Naive thymus-derived CD8-positive, alpha-beta T cell (primary cell): Measurements from ENCODE around the gene GAGE1. TPM values are rescaled to one million over a fixed set of nuclear protein-coding genes. Genes with fewer than 3 reads are reported as not detected.
"Not testable (repeated sequence)": the region's sequence is repeated elsewhere in the genome, so short reads cannot be mapped to it uniquely, and the experiment has no call there.

Experiments used
- ATAC-seq, 2 donors: fragments of 150-1000 bp; cut with Tn5 transposase in 1 of 2; sonication (Bioruptor Pico), chemical (Tn5 transposase) in 1 of 2; 1 replicate in 1 of 2; 2 replicates in 1 of 2; pipeline ENCODE4 v1.10.0; 2021; ENCODE audit warnings: mild to moderate bottlenecking in 2 of 2, moderate library complexity in 2 of 2
- POLR2A ChIA-PET: fragments of 350-600 bp; sonication (Branson Sonifier 250); formaldehyde crosslinking; loops from one replicate; lab custom pipeline; 2021; ENCODE audit warnings: antibody characterized with exemption; lab: Charles Lee
- DNase-seq, 10 donors: peaks; one replicate each; pipeline versions ENCODE4 v3.0.0 to v3.0.0-alpha.2; 2020 to 2022
- H3K27ac Mint-ChIP-seq, 10 donors: one replicate each; pipeline ENCODE4 v1.8.0; 2020 to 2022; ENCODE audit warnings: mild to moderate bottlenecking in 10 of 10, mixed read lengths in 10 of 10, moderate library complexity in 4 of 10, inconsistent platforms in 1 of 10
- H3K27me3 Mint-ChIP-seq, 5 donors: one replicate each; pipeline ENCODE4 v1.8.0; 2021 to 2022; ENCODE audit warnings: mixed read lengths in 5 of 5
- H3K36me3 Mint-ChIP-seq, 3 donors: one replicate each; pipeline ENCODE4 v1.8.0; 2020 to 2022; ENCODE audit warnings: mixed read lengths in 3 of 3, mild to moderate bottlenecking in 2 of 3, inconsistent platforms in 1 of 3
- H3K4me1 Mint-ChIP-seq, 4 donors: one replicate each; pipeline ENCODE4 v1.8.0; 2021 to 2022; ENCODE audit warnings: mixed read lengths in 4 of 4
- H3K4me3 Mint-ChIP-seq, 10 donors: one replicate each; pipeline ENCODE4 v1.8.0; 2020 to 2022; ENCODE audit warnings: mild to moderate bottlenecking in 10 of 10, mixed read lengths in 10 of 10, moderate library complexity in 6 of 10, inconsistent platforms in 1 of 10
- H3K9me3 Mint-ChIP-seq, 9 donors: one replicate each; pipeline ENCODE4 v1.8.0; 2020 to 2022; ENCODE audit warnings: mixed read lengths in 9 of 9, mild to moderate bottlenecking in 3 of 9, inconsistent platforms in 1 of 9, moderate library complexity in 1 of 9
- polyA plus RNA-seq, 3 donors: library from polyadenylated mRNA; unstranded; fragments of 300-500 nt; fragmentation: Illumina TruSeq; gene quantifications; one replicate each; pipeline ENCODE4 v1.2.3, GENCODE V29; 2021
- total RNA-seq, 8 experiments: library from RNA in 2 of 8; stranded (reverse) in 2 of 8; gene quantifications; one replicate each; pipeline ENCODE4 v1.2.3 and lab custom pipeline; 2021 to 2026

GAGE1 gene, protein sequence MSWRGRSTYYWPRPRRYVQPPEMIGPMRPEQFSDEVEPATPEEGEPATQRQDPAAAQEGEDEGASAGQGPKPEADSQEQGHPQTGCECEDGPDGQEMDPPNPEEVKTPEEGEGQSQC
- total RNA-seq = not detected
- not detected for polyA plus RNA-seq
- total RNA-seq (lab: John Stamatoyannopoulos, UW) = 0 reads per million in 6 experiments

DNA sequence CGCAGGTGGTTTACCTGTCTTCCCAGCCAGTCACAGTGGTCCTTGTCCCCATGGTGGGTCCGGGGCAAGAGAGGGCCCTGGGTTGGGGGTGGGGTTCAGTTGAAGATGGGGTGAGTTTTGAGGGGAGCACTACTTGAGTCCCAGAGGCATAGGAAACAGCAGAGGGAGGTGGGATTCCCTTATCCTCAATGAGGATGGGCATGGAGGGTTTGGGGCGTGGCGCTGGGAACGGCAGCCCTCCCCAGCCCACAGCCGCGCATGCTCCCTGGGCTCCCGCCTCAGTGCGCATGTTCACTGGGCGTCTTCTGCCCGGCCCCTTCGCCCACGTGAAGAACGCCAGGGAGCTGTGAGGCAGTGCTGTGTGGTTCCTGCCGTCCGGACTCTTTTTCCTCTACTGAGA, at the start of gene GAGE1:
TSS of gene GAGE1 (plus strand) at position 301 of the 400 bp plus-strand sequence. CDS start 1,155 bp downstream, outside the sequence.
- H3K4me3 Mint-ChIP-seq, H3K27ac Mint-ChIP-seq, H3K27me3 Mint-ChIP-seq, POLR2A ChIA-PET, H3K36me3 Mint-ChIP-seq, H3K9me3 Mint-ChIP-seq, H3K4me1 Mint-ChIP-seq, DNase-seq, ATAC-seq: not testable (repeated sequence)

DNA sequence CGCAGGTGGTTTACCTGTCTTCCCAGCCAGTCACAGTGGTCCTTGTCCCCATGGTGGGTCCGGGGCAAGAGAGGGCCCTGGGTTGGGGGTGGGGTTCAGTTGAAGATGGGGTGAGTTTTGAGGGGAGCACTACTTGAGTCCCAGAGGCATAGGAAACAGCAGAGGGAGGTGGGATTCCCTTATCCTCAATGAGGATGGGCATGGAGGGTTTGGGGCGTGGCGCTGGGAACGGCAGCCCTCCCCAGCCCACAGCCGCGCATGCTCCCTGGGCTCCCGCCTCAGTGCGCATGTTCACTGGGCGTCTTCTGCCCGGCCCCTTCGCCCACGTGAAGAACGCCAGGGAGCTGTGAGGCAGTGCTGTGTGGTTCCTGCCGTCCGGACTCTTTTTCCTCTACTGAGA, 47.8 kb upstream of the GAGE1 start, which contains the start of gene GAGE12E:
TSS of gene GAGE12E (plus strand) at position 301 of the 400 bp plus-strand sequence. CDS start 1,155 bp downstream, outside the sequence.
- H3K27me3 Mint-ChIP-seq, H3K4me3 Mint-ChIP-seq, H3K36me3 Mint-ChIP-seq, H3K27ac Mint-ChIP-seq, H3K9me3 Mint-ChIP-seq, ATAC-seq, POLR2A ChIA-PET, H3K4me1 Mint-ChIP-seq, DNase-seq: not testable (repeated sequence)

DNA sequence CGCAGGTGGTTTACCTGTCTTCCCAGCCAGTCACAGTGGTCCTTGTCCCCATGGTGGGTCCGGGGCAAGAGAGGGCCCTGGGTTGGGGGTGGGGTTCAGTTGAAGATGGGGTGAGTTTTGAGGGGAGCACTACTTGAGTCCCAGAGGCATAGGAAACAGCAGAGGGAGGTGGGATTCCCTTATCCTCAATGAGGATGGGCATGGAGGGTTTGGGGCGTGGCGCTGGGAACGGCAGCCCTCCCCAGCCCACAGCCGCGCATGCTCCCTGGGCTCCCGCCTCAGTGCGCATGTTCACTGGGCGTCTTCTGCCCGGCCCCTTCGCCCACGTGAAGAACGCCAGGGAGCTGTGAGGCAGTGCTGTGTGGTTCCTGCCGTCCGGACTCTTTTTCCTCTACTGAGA, 38.3 kb upstream of the GAGE1 start, which contains the start of gene GAGE12F:
TSS of gene GAGE12F (plus strand) at position 301 of the 400 bp plus-strand sequence. CDS start 1,155 bp downstream, outside the sequence.
- H3K9me3 Mint-ChIP-seq, POLR2A ChIA-PET, H3K27me3 Mint-ChIP-seq, DNase-seq, H3K4me3 Mint-ChIP-seq, H3K4me1 Mint-ChIP-seq, H3K27ac Mint-ChIP-seq, ATAC-seq, H3K36me3 Mint-ChIP-seq: not testable (repeated sequence)

DNA sequence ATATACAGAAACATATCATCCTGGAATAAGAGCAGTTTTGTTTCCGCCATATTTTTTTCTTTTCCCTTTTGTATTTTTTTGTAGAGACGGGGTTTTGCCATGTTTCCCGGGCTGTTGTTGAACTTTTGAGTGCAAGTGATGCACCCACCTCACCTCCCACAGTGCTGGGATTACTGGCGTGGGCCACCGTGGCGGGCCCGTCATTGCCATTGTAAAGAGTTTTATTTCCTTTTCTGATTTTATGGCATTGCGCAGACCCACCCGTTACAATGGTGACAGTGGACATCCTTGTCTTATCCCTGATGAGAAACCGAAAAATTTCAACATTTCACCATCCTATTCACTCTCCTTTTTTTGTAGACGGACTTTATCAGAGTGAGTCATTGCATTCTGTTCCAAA, 30.1 kb upstream of the GAGE1 start:
- H3K4me1 Mint-ChIP-seq, POLR2A ChIA-PET, H3K9me3 Mint-ChIP-seq, H3K27me3 Mint-ChIP-seq, ATAC-seq, H3K36me3 Mint-ChIP-seq, H3K4me3 Mint-ChIP-seq, H3K27ac Mint-ChIP-seq: not testable (repeated sequence)
- DNase-seq = peak in 1 of 10 donors; percentile 3

DNA sequence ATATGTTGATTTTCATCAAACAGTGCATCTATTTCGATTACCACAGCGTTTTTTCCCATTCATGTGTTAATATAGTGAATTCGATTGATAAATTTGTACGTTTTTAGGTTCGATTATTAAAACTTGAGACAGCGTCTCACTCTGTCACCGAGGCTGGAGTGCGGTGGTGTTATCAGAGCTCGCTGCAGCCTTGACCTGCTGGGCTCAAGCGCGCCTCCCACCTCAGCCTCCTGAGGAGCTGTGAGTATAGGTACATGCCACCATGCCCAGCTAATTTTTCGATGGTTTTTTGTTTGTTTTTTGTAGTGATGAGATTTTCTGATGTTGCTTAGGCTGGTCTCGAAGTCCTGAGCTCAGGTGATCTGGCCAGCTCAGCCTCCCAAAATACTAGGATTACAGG, 29.7 kb upstream of the GAGE1 start:
- POLR2A ChIA-PET, H3K27me3 Mint-ChIP-seq, H3K4me3 Mint-ChIP-seq, DNase-seq, H3K36me3 Mint-ChIP-seq, ATAC-seq, H3K4me1 Mint-ChIP-seq, H3K27ac Mint-ChIP-seq, H3K9me3 Mint-ChIP-seq: not testable (repeated sequence)

DNA sequence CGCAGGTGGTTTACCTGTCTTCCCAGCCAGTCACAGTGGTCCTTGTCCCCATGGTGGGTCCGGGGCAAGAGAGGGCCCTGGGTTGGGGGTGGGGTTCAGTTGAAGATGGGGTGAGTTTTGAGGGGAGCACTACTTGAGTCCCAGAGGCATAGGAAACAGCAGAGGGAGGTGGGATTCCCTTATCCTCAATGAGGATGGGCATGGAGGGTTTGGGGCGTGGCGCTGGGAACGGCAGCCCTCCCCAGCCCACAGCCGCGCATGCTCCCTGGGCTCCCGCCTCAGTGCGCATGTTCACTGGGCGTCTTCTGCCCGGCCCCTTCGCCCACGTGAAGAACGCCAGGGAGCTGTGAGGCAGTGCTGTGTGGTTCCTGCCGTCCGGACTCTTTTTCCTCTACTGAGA, 28.7 kb upstream of the GAGE1 start, which contains the start of gene GAGE12G:
TSS of gene GAGE12G (plus strand) at position 301 of the 400 bp plus-strand sequence. CDS start 1,155 bp downstream, outside the sequence.
- H3K4me3 Mint-ChIP-seq, ATAC-seq, POLR2A ChIA-PET: not testable (repeated sequence)

DNA sequence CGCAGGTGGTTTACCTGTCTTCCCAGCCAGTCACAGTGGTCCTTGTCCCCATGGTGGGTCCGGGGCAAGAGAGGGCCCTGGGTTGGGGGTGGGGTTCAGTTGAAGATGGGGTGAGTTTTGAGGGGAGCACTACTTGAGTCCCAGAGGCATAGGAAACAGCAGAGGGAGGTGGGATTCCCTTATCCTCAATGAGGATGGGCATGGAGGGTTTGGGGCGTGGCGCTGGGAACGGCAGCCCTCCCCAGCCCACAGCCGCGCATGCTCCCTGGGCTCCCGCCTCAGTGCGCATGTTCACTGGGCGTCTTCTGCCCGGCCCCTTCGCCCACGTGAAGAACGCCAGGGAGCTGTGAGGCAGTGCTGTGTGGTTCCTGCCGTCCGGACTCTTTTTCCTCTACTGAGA, 19.2 kb upstream of the GAGE1 start, which contains the start of gene GAGE12H:
TSS of gene GAGE12H (plus strand) at position 301 of the 400 bp plus-strand sequence. CDS start 1,155 bp downstream, outside the sequence.
- H3K27me3 Mint-ChIP-seq, DNase-seq, POLR2A ChIA-PET, ATAC-seq, H3K36me3 Mint-ChIP-seq, H3K9me3 Mint-ChIP-seq, H3K4me3 Mint-ChIP-seq, H3K4me1 Mint-ChIP-seq, H3K27ac Mint-ChIP-seq: not testable (repeated sequence)

More for the DNA sequence above, 28.7 kb upstream of the GAGE1 start, which contains the start of gene GAGE12G:
- not testable (repeated sequence) for H3K4me1 Mint-ChIP-seq, H3K27me3 Mint-ChIP-seq, H3K9me3 Mint-ChIP-seq, H3K36me3 Mint-ChIP-seq, H3K27ac Mint-ChIP-seq, DNase-seq

DNA sequence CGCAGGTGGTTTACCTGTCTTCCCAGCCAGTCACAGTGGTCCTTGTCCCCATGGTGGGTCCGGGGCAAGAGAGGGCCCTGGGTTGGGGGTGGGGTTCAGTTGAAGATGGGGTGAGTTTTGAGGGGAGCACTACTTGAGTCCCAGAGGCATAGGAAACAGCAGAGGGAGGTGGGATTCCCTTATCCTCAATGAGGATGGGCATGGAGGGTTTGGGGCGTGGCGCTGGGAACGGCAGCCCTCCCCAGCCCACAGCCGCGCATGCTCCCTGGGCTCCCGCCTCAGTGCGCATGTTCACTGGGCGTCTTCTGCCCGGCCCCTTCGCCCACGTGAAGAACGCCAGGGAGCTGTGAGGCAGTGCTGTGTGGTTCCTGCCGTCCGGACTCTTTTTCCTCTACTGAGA, 9.6 kb upstream of the GAGE1 start, which contains the start of gene GAGE2A:
TSS of gene GAGE2A (plus strand) at position 301 of the 400 bp plus-strand sequence. CDS start 1,155 bp downstream, outside the sequence.
- H3K27ac Mint-ChIP-seq, H3K4me3 Mint-ChIP-seq, POLR2A ChIA-PET, H3K4me1 Mint-ChIP-seq, H3K9me3 Mint-ChIP-seq, ATAC-seq, DNase-seq, H3K27me3 Mint-ChIP-seq, H3K36me3 Mint-ChIP-seq: not testable (repeated sequence)

DNA sequence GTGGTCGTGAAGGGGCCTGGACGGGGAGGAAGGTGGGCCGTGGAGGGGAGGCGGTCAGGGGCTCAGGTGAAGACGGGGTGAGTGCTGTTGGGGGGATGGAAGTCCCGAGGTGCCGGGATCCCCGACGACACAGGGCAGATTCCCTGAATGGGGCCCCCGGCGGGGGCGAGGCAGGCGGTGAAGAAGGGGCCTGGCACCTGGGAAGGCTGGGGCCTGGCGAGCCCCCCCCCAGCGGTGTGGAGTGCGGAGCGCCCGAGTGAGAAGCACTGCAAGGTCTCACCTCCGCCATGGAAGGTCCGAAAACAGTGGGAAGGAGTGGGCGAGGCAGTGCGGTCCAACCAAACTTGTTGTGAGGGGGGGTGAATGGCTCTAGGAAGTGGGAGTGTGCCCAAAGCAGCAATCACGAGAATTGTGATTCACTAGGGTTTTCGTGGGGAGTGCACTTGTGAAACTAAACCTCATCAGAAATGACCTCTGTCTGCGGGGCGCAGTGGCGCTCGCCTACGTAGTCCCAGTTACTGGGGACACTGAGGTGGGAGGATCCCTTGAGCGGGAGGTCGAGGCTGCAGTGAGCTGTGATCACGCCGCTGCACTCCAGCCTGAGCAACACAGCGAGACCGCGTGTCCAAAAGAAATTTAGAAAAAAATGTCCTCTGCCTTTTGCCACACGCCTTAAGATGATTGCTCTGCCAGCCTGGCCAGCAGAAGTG, 8.9 kb upstream of the GAGE1 start:
- ATAC-seq, H3K4me3 Mint-ChIP-seq, H3K9me3 Mint-ChIP-seq, H3K36me3 Mint-ChIP-seq, H3K4me1 Mint-ChIP-seq, POLR2A ChIA-PET, H3K27ac Mint-ChIP-seq, H3K27me3 Mint-ChIP-seq: not testable (repeated sequence)
- peak in 5 of 10 donors; percentile 0 to 55 (median 5) for DNase-seq

DNA sequence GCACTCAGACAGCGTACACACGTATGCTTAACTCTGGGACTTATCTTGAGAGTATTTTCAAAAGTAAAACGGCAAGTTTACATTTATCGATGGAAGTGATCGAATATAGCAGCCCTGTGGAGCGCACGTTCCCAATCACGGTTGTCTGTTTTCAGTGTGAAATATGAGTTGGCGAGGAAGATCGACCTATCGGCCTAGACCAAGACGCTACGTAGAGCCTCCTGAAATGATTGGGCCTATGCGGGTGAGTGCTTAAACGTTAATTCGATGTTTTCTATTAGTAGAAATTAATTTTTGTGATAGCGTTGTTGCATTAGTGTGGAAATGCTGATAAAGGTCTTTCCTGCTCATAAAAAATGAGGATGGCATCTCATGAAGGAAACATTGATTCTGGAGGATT, 8.3 kb upstream of the GAGE1 start:
- H3K27me3 Mint-ChIP-seq, H3K9me3 Mint-ChIP-seq, ATAC-seq, POLR2A ChIA-PET, H3K36me3 Mint-ChIP-seq, H3K27ac Mint-ChIP-seq, DNase-seq, H3K4me3 Mint-ChIP-seq, H3K4me1 Mint-ChIP-seq: not testable (repeated sequence)

DNA sequence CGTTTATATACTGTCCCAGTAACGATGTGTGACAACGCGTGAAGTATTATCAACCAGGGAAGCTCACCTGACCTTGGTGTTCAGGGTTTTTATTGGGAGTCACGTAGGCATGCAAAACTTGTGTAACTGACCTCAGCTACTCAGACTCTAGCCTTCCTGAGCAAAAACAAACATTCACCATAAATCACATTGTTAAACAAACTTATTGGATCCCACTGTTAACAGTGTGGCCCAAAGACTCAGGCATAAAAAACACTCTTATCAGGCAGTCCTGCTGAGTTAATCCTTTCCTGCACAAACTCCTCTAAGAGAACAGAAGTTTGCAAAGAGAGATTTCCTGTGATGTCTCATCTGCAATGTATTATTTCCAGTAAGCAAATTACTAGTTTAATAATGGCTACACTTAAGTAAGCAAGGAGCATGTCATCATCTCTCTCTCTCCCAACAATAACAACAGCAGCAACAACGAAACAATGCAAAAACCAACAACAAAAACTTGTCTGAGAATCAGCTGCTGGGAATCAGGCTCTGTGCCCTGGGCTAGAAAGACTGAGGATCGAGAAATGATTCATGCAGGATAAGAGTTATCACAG, 12.0 kb downstream of the GAGE1 start:
- POLR2A ChIA-PET = no interaction called here
- Mint-ChIP-seq H3K27me3 (no peaks in the 10 kb centered on the region), H3K4me3 (no peak overlapping the region), H3K4me1 (no peaks in the 10 kb centered on the region), H3K9me3 (peaks cover 0 to 2% (median 0%) of the 10 kb centered on the region in 9 donors), H3K27ac (no peak overlapping the region), H3K36me3 (peaks cover 0 to 4% (median 0%) of the 10 kb centered on the region in 3 donors)
- ATAC-seq (no peak), DNase-seq (no peak)

DNA sequence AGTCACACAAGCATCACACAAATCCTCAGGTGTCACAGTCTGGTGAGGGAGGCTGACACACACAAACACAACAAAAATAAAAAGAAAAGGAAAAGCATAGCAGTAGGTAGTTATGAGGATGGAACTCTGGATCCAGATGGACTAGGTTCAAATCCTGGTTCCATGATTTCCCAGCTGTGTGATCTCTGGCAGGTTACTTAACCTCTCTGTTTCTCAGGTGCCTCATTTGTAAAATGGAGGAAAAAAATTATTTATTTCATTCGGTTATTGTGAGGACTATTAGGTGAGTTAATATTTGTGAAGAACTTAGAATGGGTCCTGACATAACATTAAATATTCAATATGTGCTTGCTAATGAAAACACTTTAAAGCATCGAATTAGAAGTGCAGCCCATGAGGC, 19.8 kb downstream of the GAGE1 start:
- ATAC-seq = no peak
- H3K4me1 Mint-ChIP-seq = no peaks in the 10 kb centered on the region
- H3K4me3 Mint-ChIP-seq = no peak overlapping the region
- no peak for DNase-seq
- H3K27ac Mint-ChIP-seq = no peak overlapping the region
- peaks cover 0 to 4% (median 0%) of the 10 kb centered on the region in 9 donors for H3K9me3 Mint-ChIP-seq
- POLR2A ChIA-PET = no interaction called here
- H3K27me3 Mint-ChIP-seq = peaks cover 0 to 1% (median 0%) of the 10 kb centered on the region in 5 donors
- peaks cover 0 to 1% (median 0%) of the 10 kb centered on the region in 3 donors for H3K36me3 Mint-ChIP-seq
